Measurements from ENCODE around the gene BCLAF1. TPM values are rescaled to one million over a fixed set of nuclear protein-coding genes. Genes with fewer than 3 reads are reported as not detected.

BCLAF1 gene
- polyA plus RNA-seq, 1 experiment = 39.1 TPM

GRCh38 chr6:136236466-136237293 lies 53.0 kb downstream of the BCLAF1 start:
- POLR2A ChIA-PET = no interaction called here
- Histone ChIP-seq H3K4me3 (ENCODE audit: low read depth, low read length) (no peak overlapping the region), H3K27me3 (ENCODE audit: control insufficient read depth, insufficient read depth, low read length) (no peaks in the 10 kb centered on the region), H3K36me3 (ENCODE audit: control insufficient read depth, insufficient read depth, low read length) (no peaks in the 10 kb centered on the region)
- no peak for TF ChIP-seq CTCF (IDR thresholded peaks at IDR 0.05; ENCODE audit: insufficient read depth, low read depth, low read length)
- CTCF ChIA-PET = interaction anchor here (1.0 to 3.1 kb wide), 2 partner anchors 10 to 701 kb away, joined by 3 to 20 read pairs; no protein-coding TSS in a partner anchor
- DNase-seq (ENCODE audit: low read depth) = no peak

- DNase-seq (ENCODE audit: low read depth) = no peak
- no peaks in the 10 kb centered on the region for H3K27me3 ChIP-seq (ENCODE audit: control insufficient read depth, insufficient read depth, low read length)
- no peak overlapping the region for H3K4me3 ChIP-seq (ENCODE audit: low read depth, low read length)
- no peaks in the 10 kb centered on the region for H3K36me3 ChIP-seq (ENCODE audit: control insufficient read depth, insufficient read depth, low read length)
- ChIA-PET CTCF (interaction anchor here (3.1 kb wide), 1 partner anchor 9 kb away, joined by 20 read pairs; no protein-coding TSS in a partner anchor), POLR2A (no interaction called here)
- no peak for TF ChIP-seq CTCF (IDR thresholded peaks at IDR 0.05; ENCODE audit: insufficient read depth, low read depth, low read length)
Measured at GRCh38 chr6:136235233-136235564, 54.4 kb downstream of the BCLAF1 start.

- ChIA-PET POLR2A (no interaction called here), CTCF (interaction anchor here (0.6 kb wide), 1 partner anchor 760 kb away, joined by 3 read pairs; no protein-coding TSS in a partner anchor)
- H3K4me3 ChIP-seq (ENCODE audit: low read depth, low read length) = no peak overlapping the region
- no peaks in the 10 kb centered on the region for H3K27me3 ChIP-seq (ENCODE audit: control insufficient read depth, insufficient read depth, low read length)
- no peak for TF ChIP-seq CTCF (IDR thresholded peaks at IDR 0.05; ENCODE audit: insufficient read depth, low read depth, low read length)
- no peaks in the 10 kb centered on the region for H3K36me3 ChIP-seq (ENCODE audit: control insufficient read depth, insufficient read depth, low read length)
- no peak for DNase-seq (ENCODE audit: low read depth)
Measured at GRCh38 chr6:136232701-136233100, 56.9 kb downstream of the BCLAF1 start.

GRCh38 chr6:136230219-136230853 lies 59.3 kb downstream of the BCLAF1 start:
- H3K4me3 ChIP-seq (ENCODE audit: low read depth, low read length) = no peak overlapping the region
- no peak for TF ChIP-seq CTCF (IDR thresholded peaks at IDR 0.05; ENCODE audit: insufficient read depth, low read depth, low read length)
- CTCF ChIA-PET = interaction anchor here (0.6 to 2.9 kb wide), 3 partner anchors 321 to 694 kb away, joined by 5 to 15 read pairs (median 5); no protein-coding TSS in a partner anchor
- no peak for DNase-seq (ENCODE audit: low read depth)
- POLR2A ChIA-PET = no interaction called here
- no peaks in the 10 kb centered on the region for H3K27me3 ChIP-seq (ENCODE audit: control insufficient read depth, insufficient read depth, low read length)
- no peaks in the 10 kb centered on the region for H3K36me3 ChIP-seq (ENCODE audit: control insufficient read depth, insufficient read depth, low read length)

GRCh38 chr6:136228814-136229213 lies 60.8 kb downstream of the BCLAF1 start:
- CTCF ChIA-PET = interaction anchor here (2.9 kb wide), 1 partner anchor 693 kb away, joined by 15 read pairs; no protein-coding TSS in a partner anchor
- no peak for TF ChIP-seq CTCF (IDR thresholded peaks at IDR 0.05; ENCODE audit: insufficient read depth, low read depth, low read length)

More at GRCh38 chr6:136228814-136229213, 60.8 kb downstream of the BCLAF1 start:
- POLR2A ChIA-PET = no interaction called here
- DNase-seq (ENCODE audit: low read depth) = no peak
- H3K4me3 ChIP-seq (ENCODE audit: low read depth, low read length) = no peak overlapping the region
- no peaks in the 10 kb centered on the region for H3K27me3 ChIP-seq (ENCODE audit: control insufficient read depth, insufficient read depth, low read length)
- H3K36me3 ChIP-seq (ENCODE audit: control insufficient read depth, insufficient read depth, low read length) = no peaks in the 10 kb centered on the region
